WTC11 (cell line): ENCODE results near the gene TEX52.

Source experiments
- CTCF ChIP-seq: fragments of 200-600 bp; IDR thresholded peaks from 2 replicates; pipeline ENCODE4 v1.8.0; 2022; ENCODE audit warnings: antibody characterized with exemption
- E2F5 ChIP-seq: sonication (generic); formaldehyde crosslinking; IDR thresholded peaks from 2 replicates; pipeline ENCODE4 v1.8.1; 2022; ENCODE audit warnings: mild to moderate bottlenecking, moderate library complexity, missing genetic modification reagents
- SMAD3 ChIP-seq: sonication (generic); formaldehyde crosslinking; IDR thresholded peaks from 2 replicates; pipeline ENCODE4 v1.8.0; 2022; ENCODE audit warnings: missing genetic modification reagents, mild to moderate bottlenecking, borderline replicate concordance
- SMAD4 ChIP-seq: sonication (generic); formaldehyde crosslinking; IDR thresholded peaks from 2 replicates; pipeline ENCODE4 v1.8.0; 2022; ENCODE audit warnings: mild to moderate bottlenecking, missing genetic modification reagents

GRCh38 chr12:2891240-2892053, 34.6 kb upstream of the TEX52 start:
- TF ChIP-seq CTCF (no peak), SMAD3 (CRISPR knock-in tag) (no peak), SMAD4 (no peak), E2F5 (CRISPR knock-in tag) (no peak)
